CD4-positive, alpha-beta T cell treated with Interleukin-17A for 1 hour (primary cell): ENCODE results near the gene EIF1.

Source experiments
- DNase-seq: peaks from one replicate; pipeline ENCODE4 v3.0.0-alpha.2; 2020

Gene EIF1

DNA sequence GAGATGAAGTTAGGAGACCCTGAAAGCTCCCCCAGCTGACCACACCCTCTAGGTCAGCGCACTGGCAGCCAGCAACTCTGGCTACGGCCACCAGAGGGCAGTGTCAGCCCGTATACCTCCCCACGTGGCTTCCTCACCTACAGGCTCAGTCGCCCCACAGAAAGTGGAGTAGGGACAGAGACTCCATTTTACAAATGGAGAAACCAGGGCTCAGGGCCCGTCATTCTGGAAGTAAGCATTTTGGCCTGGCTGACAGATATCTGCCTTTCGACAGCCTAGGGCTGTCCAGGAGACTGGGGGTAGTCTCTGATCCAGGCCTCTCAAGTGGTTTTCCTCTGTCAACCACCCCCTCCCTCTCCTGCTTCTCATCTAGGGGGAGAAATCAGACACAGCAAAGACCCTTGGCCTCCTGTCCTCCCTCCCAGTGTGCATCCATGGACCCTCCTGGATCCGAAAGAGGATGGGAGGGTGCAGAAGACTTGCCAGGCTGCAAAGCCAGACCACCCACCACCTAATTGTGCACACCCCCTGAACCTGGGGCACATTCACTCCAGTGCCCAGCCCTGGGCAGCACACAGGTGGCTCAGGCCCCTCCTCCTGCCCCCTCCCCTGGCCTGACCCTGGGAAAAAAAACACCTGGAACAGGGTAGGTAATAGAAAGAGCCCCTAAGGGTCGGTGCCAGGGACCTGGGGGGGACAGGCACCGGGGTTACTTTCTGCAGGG, 49.6 kb downstream of the EIF1 start:
- peak; percentile 80 for DNase-seq

DNA sequence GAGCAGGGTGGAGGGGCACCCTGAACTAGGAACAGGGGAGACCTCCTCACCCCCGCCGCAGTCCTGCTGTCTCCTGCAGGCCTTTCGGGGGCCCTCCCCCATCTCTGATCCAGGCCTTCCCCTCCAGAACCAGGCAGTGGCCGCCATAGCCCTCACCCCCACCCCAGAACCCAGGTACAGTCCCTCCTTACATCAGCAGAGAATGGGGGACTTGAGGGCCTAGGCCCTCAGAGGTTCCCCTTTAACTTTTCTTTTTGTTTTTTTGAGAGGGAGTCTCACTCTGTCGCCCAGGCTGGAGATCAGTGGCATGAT, 50.1 kb downstream of the EIF1 start:
- DNase-seq = no peak

DNA sequence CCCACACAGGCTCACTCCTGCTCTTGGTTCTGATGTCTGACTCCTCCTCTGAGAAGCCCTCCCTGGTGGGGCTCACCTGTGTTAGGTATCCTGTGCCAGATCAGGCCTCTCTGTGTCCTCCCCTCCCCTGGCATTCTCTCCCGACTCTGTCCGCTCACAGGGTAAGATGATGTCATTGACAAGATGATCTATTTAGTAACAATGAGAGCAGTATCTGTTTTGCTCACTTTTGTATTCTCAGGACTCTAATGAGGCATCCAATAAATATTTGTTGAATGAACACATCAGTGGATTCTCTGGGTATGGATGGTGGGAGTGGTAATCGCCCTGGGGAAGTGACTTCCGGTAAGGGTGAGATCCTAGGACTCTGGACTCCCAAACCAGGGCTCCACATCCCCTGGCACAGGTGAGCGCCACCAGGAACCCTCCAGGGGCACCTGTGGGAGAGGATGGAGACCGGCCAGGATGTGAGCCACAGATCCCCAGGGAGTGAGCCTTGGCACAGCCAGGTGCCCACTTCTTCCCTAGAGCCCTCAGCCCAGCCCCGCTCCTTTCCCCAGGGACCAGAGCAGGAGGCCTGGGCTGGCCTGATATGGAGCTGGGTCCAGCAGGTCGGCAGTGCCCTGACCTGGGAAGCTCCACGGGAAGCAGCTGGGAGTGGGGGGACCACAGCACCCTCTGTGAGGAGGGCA, 51.1 kb downstream of the EIF1 start:
- no peak for DNase-seq

DNA sequence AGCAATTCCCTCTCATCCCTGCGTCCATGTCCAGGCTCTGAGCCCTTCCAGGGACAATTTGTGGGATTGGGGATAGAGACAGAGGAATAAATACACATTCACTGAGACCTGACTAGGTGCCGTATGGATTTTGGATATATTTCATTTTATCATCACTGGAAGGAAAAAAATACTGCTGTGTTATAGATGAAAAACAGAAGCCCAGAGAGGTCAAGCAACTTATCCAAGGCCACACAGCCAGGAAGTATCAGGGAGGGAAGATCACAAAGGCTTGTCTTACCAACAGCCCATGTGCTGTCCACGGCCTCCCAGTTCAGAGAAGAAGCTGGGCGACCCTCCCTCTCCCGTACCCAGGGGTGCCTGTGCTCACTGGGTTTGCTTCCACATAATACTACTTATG, 51.8 kb downstream of the EIF1 start:
- DNase-seq = no peak

DNA sequence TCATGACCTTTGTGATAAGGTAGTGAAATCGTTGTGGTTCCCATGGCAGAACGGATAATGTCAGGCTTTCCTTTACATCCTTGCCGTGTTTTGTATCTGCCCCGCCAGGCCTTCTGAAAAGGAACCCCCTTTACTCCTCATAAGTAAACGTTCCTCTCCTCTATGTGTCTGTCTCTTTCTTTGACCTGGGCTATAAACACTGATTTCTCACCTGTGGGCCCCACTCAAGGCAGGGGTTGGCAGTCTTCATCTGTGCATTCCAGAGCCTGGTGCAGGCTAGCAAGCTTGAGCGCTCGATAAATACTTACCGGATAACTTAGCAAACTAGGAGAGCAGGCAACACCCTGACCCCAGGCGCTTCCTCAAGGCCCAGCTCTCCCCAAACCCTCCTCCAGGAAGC, 53.0 kb downstream of the EIF1 start:
- no peak for DNase-seq
